Gastrocnemius medialis (tissue), 4 donors: ENCODE measurements around the gene ASTN2.

ENCODE experiments used
- CTCF ChIP-seq, 5 experiments: fragments of 450-650 bp in 3 of 5; fragments of 200-600 bp in 2 of 5; sonication (generic) in 2 of 5; IDR thresholded peaks in 4 of 5; conservative IDR thresholded peaks in 1 of 5; 1 replicate in 4 of 5; 2 replicates in 1 of 5; pipeline ENCODE4 v1.5.1; 2016 to 2019; ENCODE audit warnings: antibody characterized with exemption in 5 of 5, mild to moderate bottlenecking in 3 of 5, moderate library complexity in 3 of 5
- POLR2A ChIP-seq, 2 donors: fragments of 450-650 bp; IDR thresholded peaks; one replicate each; pipeline ENCODE4 v1.6.1; 2017; ENCODE audit warnings: antibody characterized with exemption in 2 of 2, mild to moderate bottlenecking in 2 of 2, moderate library complexity in 2 of 2

DNA sequence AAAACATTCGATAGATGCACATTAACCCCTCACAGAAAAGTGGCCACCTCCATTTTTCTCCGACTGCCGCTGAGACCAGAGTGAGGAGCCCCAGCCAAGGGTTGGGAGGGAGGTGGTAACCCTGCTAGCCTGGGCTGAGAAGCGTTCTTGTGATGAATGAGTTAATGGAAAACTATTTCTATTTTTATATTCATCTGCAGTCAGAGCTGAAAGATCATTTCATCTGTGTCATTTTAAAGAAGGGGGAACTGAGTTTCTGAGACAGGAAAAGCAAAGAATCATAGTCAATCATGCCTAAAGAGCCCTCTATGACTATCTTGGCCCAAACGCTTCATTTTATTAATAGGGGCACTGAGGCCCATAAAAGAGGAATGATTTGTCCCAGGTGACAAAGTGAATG lies 1031.7 kb downstream of the ASTN2 start:
- no peak for TF ChIP-seq CTCF (IDR thresholded peaks at IDR 0.05 in 4 of 5, conservative IDR thresholded peaks at IDR 0.05 in 1 of 5)
- no peak for TF ChIP-seq POLR2A (IDR thresholded peaks at IDR 0.05)
